Suprapubic skin (tissue), 3 donors: ENCODE results near the gene PDHX.

Experiments
- CTCF ChIP-seq, 2 donors: fragments of 200-600 bp in 1 of 2; fragments of 450-650 bp in 1 of 2; sonication (generic) in 1 of 2; IDR thresholded peaks; one replicate each; pipeline ENCODE4 v1.5.1; 2016 to 2019; ENCODE audit warnings: antibody characterized with exemption in 2 of 2, mild to moderate bottlenecking in 1 of 2, moderate library complexity in 1 of 2
- EP300 ChIP-seq: sonication (generic); formaldehyde crosslinking; IDR thresholded peaks from one replicate; pipeline ENCODE4 v1.6.1; 2017; ENCODE audit warnings: antibody characterized with exemption

GRCh38 chr11:34890089-34890488, 26.3 kb upstream of the PDHX start:
- TF ChIP-seq EP300 (no peak), CTCF (IDR thresholded peaks at IDR 0.05) (peak in 1 of 2 donors; percentile 5)
